HG03039 (cell line): Measurements from ENCODE around the gene GASK1B.

Source experiments
- ATAC-seq: cut with Tn5 transposase; IDR thresholded peaks from one replicate; pipeline ENCODE4 v1.9.1; 2021; ENCODE audit warnings: mild to moderate bottlenecking, moderate library complexity; ENCODE audit not compliant: unreplicated experiment

GASK1B gene

GRCh38 chr4:158189422-158189821, 16.6 kb upstream of the GASK1B start:
- no peak for ATAC-seq

- no peak for ATAC-seq
Observed at GRCh38 chr4:158186815-158187214, 14.0 kb upstream of the GASK1B start.

- no peak for ATAC-seq
Observed at GRCh38 chr4:158182736-158183135, 9.9 kb upstream of the GASK1B start.

GRCh38 chr4:158181906-158182305, 9.1 kb upstream of the GASK1B start:
- ATAC-seq = no peak

GRCh38 chr4:158179465-158179864, 6.6 kb upstream of the GASK1B start:
- no peak for ATAC-seq

- ATAC-seq = no peak
Observed at GRCh38 chr4:158176776-158177175, 4.0 kb upstream of the GASK1B start.

- ATAC-seq = no peak
Observed at GRCh38 chr4:158176108-158176507, 3.3 kb upstream of the GASK1B start.

GRCh38 chr4:158170691-158171561, 1.9 kb downstream of the GASK1B start:
- no peak for ATAC-seq

GRCh38 chr4:158169931-158170690, 2.7 kb downstream of the GASK1B start:
- no peak for ATAC-seq

GRCh38 chr4:158169506-158169905, 3.3 kb downstream of the GASK1B start:
- ATAC-seq = no peak

- ATAC-seq = no peak
Observed at GRCh38 chr4:158168606-158169005, 4.2 kb downstream of the GASK1B start.

GRCh38 chr4:158166701-158167100, 6.1 kb downstream of the GASK1B start:
- ATAC-seq = no peak

GRCh38 chr4:158164768-158165213, 8.0 kb downstream of the GASK1B start:
- no peak for ATAC-seq

- no peak for ATAC-seq
Observed at GRCh38 chr4:158163941-158164767, 8.7 kb downstream of the GASK1B start.

- ATAC-seq = no peak
Observed at GRCh38 chr4:158162631-158163030, 10.2 kb downstream of the GASK1B start.

- no peak for ATAC-seq
Observed at GRCh38 chr4:158161551-158162354, 11.1 kb downstream of the GASK1B start.

- ATAC-seq = no peak
Observed at GRCh38 chr4:158159718-158160094, 13.1 kb downstream of the GASK1B start.

- ATAC-seq = no peak
Observed at GRCh38 chr4:158159054-158159717, 13.6 kb downstream of the GASK1B start.

GRCh38 chr4:158157412-158157811, 15.4 kb downstream of the GASK1B start:
- ATAC-seq = no peak
